IPS-20b (cell line): ENCODE measurements around the gene GRIK2.

Experiments
- H3K27ac ChIP-seq: one replicate; pipeline ENCODE4 v1.5.1; 2013; ENCODE audit warnings: low read length
- H3K27me3 ChIP-seq: 2 replicates; pipeline ENCODE4 v1.6.1; 2013; ENCODE audit warnings: mild to moderate bottlenecking, low read length, inconsistent platforms; ENCODE audit not compliant: insufficient read depth
- H3K36me3 ChIP-seq: 2 replicates; pipeline ENCODE4 v1.6.1; 2013; ENCODE audit warnings: low read depth, mild to moderate bottlenecking, inconsistent platforms, low read length, moderate library complexity; ENCODE audit not compliant: insufficient read depth
- H3K4me1 ChIP-seq: 2 replicates; pipeline ENCODE4 v1.6.1; 2013; ENCODE audit warnings: mild to moderate bottlenecking, control low read depth, inconsistent platforms, low read length, moderate library complexity; ENCODE audit not compliant: insufficient read depth
- H3K4me3 ChIP-seq: 2 replicates; pipeline ENCODE4 v1.5.1; 2013; ENCODE audit warnings: mild to moderate bottlenecking, low read length, inconsistent platforms
- H3K9ac ChIP-seq: 2 replicates; pipeline ENCODE4 v1.6.1; 2013; ENCODE audit warnings: low read depth, mild to moderate bottlenecking, inconsistent platforms, low read length, moderate library complexity
- H3K9me3 ChIP-seq: 2 replicates; pipeline ENCODE4 v1.6.1; 2013; ENCODE audit warnings: mild to moderate bottlenecking, low read depth, low read length, inconsistent platforms; ENCODE audit not compliant: insufficient read depth

GRIK2 gene

GRCh38 chr6:101401171-101401570 lies 7.7 kb downstream of the GRIK2 start:
- no peak overlapping the region for H3K27ac ChIP-seq
- H3K4me1 ChIP-seq = peaks cover 22% of the 10 kb centered on the region
- no peak overlapping the region for H3K9ac ChIP-seq
- H3K9me3 ChIP-seq = no peaks in the 10 kb centered on the region
- H3K27me3 ChIP-seq = peaks cover 88% of the 10 kb centered on the region
- peak overlapping the region; percentile 71; the same call in 1 of the 2 replicates for H3K4me3 ChIP-seq
- H3K36me3 ChIP-seq = no peaks in the 10 kb centered on the region

GRCh38 chr6:101401792-101402621 lies 8.5 kb downstream of the GRIK2 start:
- H3K27ac ChIP-seq = no peak overlapping the region
- H3K27me3 ChIP-seq = peaks cover 79% of the 10 kb centered on the region
- H3K4me3 ChIP-seq = peak overlapping the region; percentile 71
- H3K4me1 ChIP-seq = peaks cover 22% of the 10 kb centered on the region
- peak overlapping the region; percentile 18; the same call in 1 of the 2 replicates for H3K9ac ChIP-seq
- H3K9me3 ChIP-seq = no peaks in the 10 kb centered on the region
- H3K36me3 ChIP-seq = no peaks in the 10 kb centered on the region

- peaks cover 22% of the 10 kb centered on the region for H3K4me1 ChIP-seq
- no peaks in the 10 kb centered on the region for H3K36me3 ChIP-seq
- no peak overlapping the region for H3K27ac ChIP-seq
- peak overlapping the region; percentile 18; the same call in 1 of the 2 replicates for H3K9ac ChIP-seq
- H3K9me3 ChIP-seq = no peaks in the 10 kb centered on the region
- H3K4me3 ChIP-seq = peak overlapping the region; percentile 71
- peaks cover 74% of the 10 kb centered on the region for H3K27me3 ChIP-seq
Measured at GRCh38 chr6:101402622-101403031, 9.1 kb downstream of the GRIK2 start.

GRCh38 chr6:101403216-101403945 lies 9.9 kb downstream of the GRIK2 start:
- Histone ChIP-seq H3K27me3 (peaks cover 67% of the 10 kb centered on the region), H3K4me1 (peaks cover 22% of the 10 kb centered on the region), H3K4me3 (peak overlapping the region; percentile 71), H3K27ac (no peak overlapping the region), H3K9me3 (no peaks in the 10 kb centered on the region), H3K36me3 (no peaks in the 10 kb centered on the region), H3K9ac (no peak overlapping the region)

GRCh38 chr6:101404775-101405174 lies 11.3 kb downstream of the GRIK2 start:
- Histone ChIP-seq H3K9me3 (no peaks in the 10 kb centered on the region), H3K4me1 (peaks cover 21% of the 10 kb centered on the region), H3K36me3 (no peaks in the 10 kb centered on the region), H3K27me3 (peaks cover 54% of the 10 kb centered on the region), H3K27ac (no peak overlapping the region), H3K4me3 (no peak overlapping the region), H3K9ac (no peak overlapping the region)

GRCh38 chr6:101413773-101414172 lies 20.3 kb downstream of the GRIK2 start:
- Histone ChIP-seq H3K4me1 (peaks cover 4% of the 10 kb centered on the region; the same call in 1 of the 2 replicates), H3K9me3 (no peaks in the 10 kb centered on the region), H3K9ac (no peak overlapping the region), H3K4me3 (no peak overlapping the region), H3K27ac (no peak overlapping the region), H3K36me3 (no peaks in the 10 kb centered on the region), H3K27me3 (no peaks in the 10 kb centered on the region)

GRCh38 chr6:101417900-101418299 lies 24.4 kb downstream of the GRIK2 start:
- H3K27ac ChIP-seq = no peak overlapping the region
- no peak overlapping the region for H3K9ac ChIP-seq
- no peaks in the 10 kb centered on the region for H3K27me3 ChIP-seq
- no peak overlapping the region for H3K4me3 ChIP-seq
- H3K9me3 ChIP-seq = no peaks in the 10 kb centered on the region
- no peaks in the 10 kb centered on the region for H3K36me3 ChIP-seq
- H3K4me1 ChIP-seq = peaks cover 4% of the 10 kb centered on the region; the same call in 1 of the 2 replicates

GRCh38 chr6:101422251-101422650 lies 28.7 kb downstream of the GRIK2 start:
- no peaks in the 10 kb centered on the region for H3K9me3 ChIP-seq
- H3K4me3 ChIP-seq = no peak overlapping the region
- no peaks in the 10 kb centered on the region for H3K36me3 ChIP-seq
- H3K27ac ChIP-seq = no peak overlapping the region
- H3K9ac ChIP-seq = no peak overlapping the region
- no peaks in the 10 kb centered on the region for H3K4me1 ChIP-seq
- H3K27me3 ChIP-seq = no peaks in the 10 kb centered on the region

GRCh38 chr6:101422811-101423210 lies 29.3 kb downstream of the GRIK2 start:
- Histone ChIP-seq H3K9ac (no peak overlapping the region), H3K27ac (no peak overlapping the region), H3K36me3 (no peaks in the 10 kb centered on the region), H3K9me3 (no peaks in the 10 kb centered on the region), H3K27me3 (no peaks in the 10 kb centered on the region), H3K4me3 (no peak overlapping the region), H3K4me1 (no peaks in the 10 kb centered on the region)

- no peak overlapping the region for H3K27ac ChIP-seq
- H3K36me3 ChIP-seq = no peaks in the 10 kb centered on the region
- no peak overlapping the region for H3K4me3 ChIP-seq
- H3K4me1 ChIP-seq = peaks cover 3% of the 10 kb centered on the region; the same call in 1 of the 2 replicates
- no peaks in the 10 kb centered on the region for H3K9me3 ChIP-seq
- no peak overlapping the region for H3K9ac ChIP-seq
- H3K27me3 ChIP-seq = no peaks in the 10 kb centered on the region
Measured at GRCh38 chr6:101429270-101429669, 35.8 kb downstream of the GRIK2 start.

- H3K9me3 ChIP-seq = no peaks in the 10 kb centered on the region
- no peak overlapping the region for H3K4me3 ChIP-seq
- H3K4me1 ChIP-seq = peaks cover 3% of the 10 kb centered on the region; the same call in 1 of the 2 replicates
- no peak overlapping the region for H3K9ac ChIP-seq
- no peak overlapping the region for H3K27ac ChIP-seq
- H3K36me3 ChIP-seq = no peaks in the 10 kb centered on the region
- no peaks in the 10 kb centered on the region for H3K27me3 ChIP-seq
Measured at GRCh38 chr6:101429845-101430244, 36.3 kb downstream of the GRIK2 start.

- Histone ChIP-seq H3K9ac (no peak overlapping the region), H3K36me3 (no peaks in the 10 kb centered on the region), H3K9me3 (no peaks in the 10 kb centered on the region), H3K27me3 (no peaks in the 10 kb centered on the region), H3K27ac (no peak overlapping the region), H3K4me3 (no peak overlapping the region), H3K4me1 (peaks cover 3% of the 10 kb centered on the region; the same call in 1 of the 2 replicates)
Measured at GRCh38 chr6:101433141-101433540, 39.6 kb downstream of the GRIK2 start.
